ENCODE measurements around the gene ANKRD12. TPM values are rescaled to one million over a fixed set of nuclear protein-coding genes. Genes with fewer than 3 reads are reported as not detected.

Gene ANKRD12
- total and polyA plus RNA-seq, 2 of the 4 experiments (the other 2 are of a cell fraction), result 2.6 to 12.9 TPM

- no peak overlapping the region for H2BK20ac ChIP-seq (ENCODE audit: low read depth, low read length)
- no peak overlapping the region for H4K91ac ChIP-seq (ENCODE audit: insufficient read depth, low read depth, low read length)
- no peak overlapping the region for H3K4ac ChIP-seq (ENCODE audit: low read depth, low read length)
- H3K36me3 ChIP-seq (ENCODE audit: control insufficient read depth, insufficient read depth, low read length), result no peaks in the 10 kb centered on the region
- H4K20me1 ChIP-seq (ENCODE audit: insufficient read depth, low read length), result no peaks in the 10 kb centered on the region
- no peak overlapping the region for H2BK15ac ChIP-seq (ENCODE audit: low read depth, low read length)
- no TSS peak for BruUV-seq (replicated peaks)
- dilution Hi-C loops (cut with HindIII; ENCODE audit: low sequenced_read_pairs, unreplicated experiment), result no loop called here
- H2AK9ac ChIP-seq (replicated peaks; ENCODE audit: low read depth, low read length, poor library complexity), result no peak overlapping the region
- H2BK5ac ChIP-seq (ENCODE audit: low read depth, low read length, poor library complexity, severe bottlenecking), result no peak overlapping the region
- TF ChIP-seq CHD1 (IDR thresholded peaks at IDR 0.05; ENCODE audit: low read depth, low read length) (no peak), RFX5 (IDR thresholded peaks at IDR 0.05; ENCODE audit: low read depth, low read length) (no peak)
- WGBS, 2 experiments (ENCODE audit: extremely low coverage in 2 of 2, insufficient read length in 1 of 2), result 100% methylated on average over 5 of the region's 24 CpGs; no CpG with 5 or more reads in 1 of the 2 experiments
- in situ Hi-C loops (cut with MboI; ENCODE audit: low sequenced_read_pairs), result no loop called here
- no peaks in the 10 kb centered on the region for H3K79me1 ChIP-seq (ENCODE audit: low read depth in 1 of 2, low read length in 2 of 2)
- no peak overlapping the region for H3K4me3 ChIP-seq (ENCODE audit: insufficient read depth, low read depth, low read length)
- H3K9me1 ChIP-seq (ENCODE audit: insufficient read depth, low read length), result 0 out of 2 replicates have a peak, but pooled peaks cover 2% of the 10 kb centered on the region
- no peak overlapping the region for H2BK120ac ChIP-seq (ENCODE audit: low read depth, low read length)
- no peaks in the 10 kb centered on the region for H3K27me3 ChIP-seq (ENCODE audit: control insufficient read depth, insufficient read depth, low read length)
- no peak overlapping the region for H3K18ac ChIP-seq (ENCODE audit: low read depth, low read length)
- H3K27ac ChIP-seq (ENCODE audit: insufficient read depth, low read length), result no peak overlapping the region
- no peak overlapping the region for H4K8ac ChIP-seq (ENCODE audit: low read depth in 2 of 2, low read length in 2 of 2)
- no peak overlapping the region for H2AK5ac ChIP-seq (ENCODE audit: low read depth, low read length)
- H3K9me3 ChIP-seq (ENCODE audit: control insufficient read depth, insufficient read depth, low read length), result peaks cover 12% of the 10 kb centered on the region
- no peak overlapping the region for H2AFZ ChIP-seq (replicated peaks; ENCODE audit: low read length, poor library complexity)
- no peak overlapping the region for H3K23ac ChIP-seq (ENCODE audit: low read depth, low read length)
- H3K4me1 ChIP-seq (ENCODE audit: control insufficient read depth, insufficient read depth, low read length), result no peaks in the 10 kb centered on the region
- no peak overlapping the region for H3K4me2 ChIP-seq (ENCODE audit: low read depth, low read length)
- no peak overlapping the region for H3K14ac ChIP-seq (replicated peaks; ENCODE audit: low read depth, low read length)
- intact Hi-C loops (cut with micrococcal nuclease), result no loop called here
- no peak for DNase-seq
- no peak for ATAC-seq (ENCODE audit: low read depth)
- ChIA-PET CTCF (no interaction called here), POLR2A (ENCODE audit: unreplicated experiment) (no interaction called here)
- no peak overlapping the region for H3K56ac ChIP-seq (ENCODE audit: extremely low read depth, insufficient read depth, low read length)
- H4K5ac ChIP-seq (ENCODE audit: low read depth, low read length), result no peak overlapping the region
- no peak overlapping the region for H3K9ac ChIP-seq (ENCODE audit: low read depth, low read length)
These were observed 160.4 kb downstream of the ANKRD12 start for GRCh38 chr18:9297007-9297393.
